SH-SY5Y (cell line): Measurements from ENCODE around the gene ZNF823.

Experiments
- GATA2 ChIP-seq: IDR thresholded peaks from 2 replicates; pipeline ENCODE4 v1.6.1; 2011; ENCODE audit warnings: mild to moderate bottlenecking, low read depth, low read length
- GATA3 ChIP-seq: IDR thresholded peaks from 2 replicates; pipeline ENCODE4 v1.6.1; 2011; ENCODE audit warnings: low read depth, mild to moderate bottlenecking, low read length, moderate library complexity

DNA sequence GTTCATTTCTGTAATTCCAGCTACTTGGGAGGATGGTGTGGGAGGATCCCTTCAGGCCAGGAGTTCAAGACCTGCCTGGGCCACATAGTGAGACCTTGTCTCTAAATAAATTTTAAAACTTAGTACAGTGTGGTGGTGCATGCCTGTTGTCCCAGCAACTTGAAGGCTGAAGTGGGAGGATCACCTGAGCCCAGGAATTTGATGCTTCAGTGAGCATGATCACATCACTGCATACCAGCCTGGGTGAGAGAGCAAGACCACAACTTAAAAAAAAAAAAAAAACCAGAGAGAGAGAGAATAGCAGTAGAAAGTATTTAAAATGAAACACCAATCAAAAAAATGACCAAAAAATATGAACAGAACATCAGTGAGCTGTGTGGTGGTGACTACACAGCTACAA lies 7.1 kb upstream of the ZNF823 start:
- TF ChIP-seq GATA3 (no peak), GATA2 (no peak)
